ENCODE results near the gene MBOAT1.
"Not testable (repeated sequence)": the region's sequence is repeated elsewhere in the genome, so short reads cannot be mapped to it uniquely, and the experiment has no call there.

The MBOAT1 gene

DNA sequence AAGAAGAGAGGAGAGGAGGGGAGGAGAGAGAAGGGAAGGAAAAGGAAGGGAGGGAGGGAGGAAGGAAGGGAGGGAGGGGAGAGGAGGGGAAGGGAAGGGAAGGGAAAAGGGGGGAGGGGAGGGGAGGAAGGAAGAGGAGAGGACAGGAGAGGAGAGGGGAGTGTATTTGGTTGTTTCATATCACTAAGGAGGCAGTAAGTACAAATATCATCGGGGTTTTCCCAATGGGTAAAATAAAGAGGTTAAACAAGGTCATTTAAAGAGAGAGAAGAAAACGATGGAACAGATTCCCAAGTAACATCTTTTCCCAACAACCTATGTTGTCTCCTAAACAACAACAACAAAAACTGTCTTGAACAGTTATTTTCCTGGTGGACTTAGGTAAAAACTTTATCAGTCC is 43.6 kb downstream of the MBOAT1 start:
- no peak for DNase-seq

DNA sequence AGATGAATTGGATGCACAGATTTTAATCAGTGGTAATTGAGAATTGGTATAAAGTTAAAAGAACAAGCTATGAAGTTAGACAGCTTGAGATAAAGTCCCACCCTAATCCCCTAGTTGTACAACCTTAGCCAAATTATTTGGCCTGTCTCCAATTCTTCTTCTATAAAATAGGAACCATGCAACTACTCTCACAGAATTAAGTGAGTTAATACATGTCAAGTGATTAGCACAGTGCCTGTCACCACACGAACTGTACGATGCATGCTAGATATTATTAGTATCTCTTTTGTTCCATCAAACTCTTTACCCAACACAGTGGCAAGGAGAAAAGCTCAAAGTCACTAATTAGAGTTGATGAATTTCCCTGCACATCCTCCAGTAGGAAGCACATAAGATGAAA is 44.7 kb downstream of the MBOAT1 start:
- no peak for DNase-seq

DNA sequence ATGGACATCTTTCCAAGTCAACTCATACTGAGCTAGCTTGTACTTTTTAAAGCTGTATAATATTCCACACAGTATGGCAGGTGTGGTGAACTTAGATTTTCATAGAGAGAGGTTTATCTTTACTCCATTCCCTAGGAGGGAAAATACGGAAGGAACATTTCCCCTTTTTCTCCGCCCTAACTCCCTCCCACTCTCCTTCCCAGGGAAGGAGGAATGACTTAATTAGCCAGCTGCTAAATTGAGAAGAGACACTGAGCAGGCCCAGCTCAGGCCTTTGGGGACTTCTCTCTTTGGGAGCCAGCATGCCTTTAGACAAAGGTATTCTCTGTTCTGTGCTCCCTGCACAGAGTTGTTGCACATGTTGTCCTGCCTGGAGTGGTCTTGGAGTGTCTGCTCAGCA is 46.1 kb downstream of the MBOAT1 start:
- no peak for DNase-seq

DNA sequence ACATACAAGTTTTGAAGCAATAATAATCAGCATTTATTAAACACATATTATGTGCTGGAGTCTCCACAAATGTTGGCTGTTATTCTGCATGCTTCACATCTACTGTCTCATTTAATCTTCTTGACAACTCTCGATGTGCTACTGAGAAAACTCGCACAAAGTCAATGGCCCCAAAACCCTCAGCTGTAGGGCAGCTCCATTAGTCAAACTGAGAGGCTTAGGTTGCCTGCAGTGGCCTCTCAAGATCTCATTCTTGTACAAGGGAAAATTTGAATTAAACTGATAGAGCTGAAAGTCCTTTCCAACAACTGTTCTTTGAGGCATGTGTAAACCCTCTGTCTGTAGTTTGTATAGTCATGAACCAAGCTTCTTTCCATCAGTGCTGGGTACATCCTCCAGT is 49.8 kb downstream of the MBOAT1 start:
- DNase-seq = no peak

DNA sequence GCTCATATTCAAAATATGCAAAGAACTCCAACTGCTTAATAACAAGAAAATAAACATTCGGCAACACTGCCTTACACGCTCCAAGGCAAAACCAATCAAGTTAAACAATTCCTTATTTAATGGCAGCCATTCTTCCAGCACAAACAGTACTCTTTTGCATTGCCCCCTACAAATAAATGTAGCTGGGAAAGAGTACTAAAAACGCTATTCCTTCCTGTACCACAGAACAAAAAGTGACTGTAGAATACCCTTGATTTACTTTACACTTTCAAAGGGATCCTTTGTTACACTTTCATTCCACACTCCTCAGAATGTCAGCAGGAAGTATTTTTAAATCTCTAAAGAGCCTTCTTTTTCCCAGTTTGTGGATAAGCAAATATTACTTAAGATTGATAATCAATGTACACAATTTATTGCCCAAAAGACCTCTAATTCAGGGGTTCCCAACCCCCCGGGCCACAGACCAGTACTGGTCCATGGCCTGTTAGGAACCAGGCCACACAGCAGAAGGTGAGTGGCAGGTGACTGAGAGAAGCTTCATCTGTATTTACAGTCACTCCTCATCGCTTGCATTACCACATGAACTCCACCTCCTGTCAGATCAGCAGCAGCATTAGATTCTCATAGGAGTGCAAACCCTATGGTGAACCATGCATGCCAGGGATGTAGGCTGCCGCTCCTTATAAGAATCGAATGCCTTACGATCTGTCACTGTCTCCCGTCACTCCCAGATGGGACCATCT is 51.6 kb downstream of the MBOAT1 start:
- DNase-seq = no peak

DNA sequence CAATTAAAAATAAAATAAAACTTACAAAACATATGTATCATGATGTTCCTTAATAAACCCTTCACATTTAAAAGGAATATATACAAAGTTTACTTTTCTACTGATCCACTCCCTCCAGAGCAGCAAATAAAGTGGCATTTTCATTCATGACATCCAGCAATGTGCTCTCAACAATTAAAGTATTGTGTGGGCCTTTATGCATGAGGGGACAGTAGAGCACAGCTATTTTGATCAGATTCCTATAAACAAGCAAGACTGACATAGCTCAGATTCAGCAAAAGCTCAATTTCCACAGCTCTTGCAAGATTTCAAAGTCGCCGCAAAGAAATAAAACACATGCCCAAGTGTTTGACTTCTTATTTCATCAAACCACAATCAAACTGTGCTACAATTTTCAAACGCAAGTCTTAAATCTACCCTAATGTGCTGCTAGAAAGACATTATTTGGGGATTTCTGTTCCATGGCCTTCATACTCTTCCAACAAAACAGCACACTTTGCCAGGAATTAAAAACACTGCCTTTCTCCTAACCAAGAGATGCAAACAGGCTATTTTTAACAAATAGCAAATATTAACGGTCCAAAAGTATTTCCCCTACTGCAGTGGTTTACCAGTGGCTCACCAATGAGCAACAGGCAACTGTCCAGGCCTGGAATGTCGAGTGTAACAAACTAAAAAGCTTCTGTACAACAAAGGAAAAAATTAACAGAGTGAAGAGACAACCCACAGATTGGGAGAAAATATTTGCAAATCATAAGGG is 52.3 kb downstream of the MBOAT1 start:
- no peak for DNase-seq

DNA sequence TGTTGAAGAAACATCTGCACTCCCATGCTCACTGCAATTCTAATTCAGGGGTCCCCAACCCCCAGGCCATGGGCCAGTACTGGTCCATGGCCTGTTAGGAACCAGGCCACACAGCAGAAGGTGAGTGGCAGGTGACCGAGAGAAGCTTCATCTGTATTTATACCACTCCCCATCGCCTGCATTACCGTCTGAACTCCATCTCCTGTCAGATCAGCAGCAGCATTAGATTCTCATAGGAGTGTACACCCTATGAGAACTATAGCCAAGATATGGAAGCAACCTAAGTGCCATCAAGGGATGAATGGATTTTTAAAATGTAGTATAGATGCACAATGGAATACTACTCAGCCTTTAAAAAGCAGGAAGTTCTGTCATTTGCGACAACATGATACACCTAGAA is 53.2 kb downstream of the MBOAT1 start:
- DNase-seq = no peak

DNA sequence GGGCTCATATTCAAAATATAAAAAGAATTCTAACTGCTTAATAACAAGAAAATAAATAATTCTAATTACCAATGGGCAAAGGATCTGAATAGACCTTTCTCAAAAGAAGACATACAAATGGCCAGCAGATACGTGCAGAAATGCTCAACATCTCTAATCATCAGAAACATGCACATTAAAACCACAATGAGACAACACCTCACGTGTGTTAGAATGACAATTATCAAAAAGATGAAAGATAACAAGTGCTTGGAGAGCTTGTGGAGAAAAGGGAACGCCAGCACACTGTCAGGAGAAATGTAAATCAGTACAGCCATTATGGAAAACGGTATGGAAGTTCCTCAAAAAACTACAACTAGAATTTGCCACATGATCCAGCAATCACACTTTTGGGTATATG is 53.6 kb downstream of the MBOAT1 start:
- DNase-seq = no peak

DNA sequence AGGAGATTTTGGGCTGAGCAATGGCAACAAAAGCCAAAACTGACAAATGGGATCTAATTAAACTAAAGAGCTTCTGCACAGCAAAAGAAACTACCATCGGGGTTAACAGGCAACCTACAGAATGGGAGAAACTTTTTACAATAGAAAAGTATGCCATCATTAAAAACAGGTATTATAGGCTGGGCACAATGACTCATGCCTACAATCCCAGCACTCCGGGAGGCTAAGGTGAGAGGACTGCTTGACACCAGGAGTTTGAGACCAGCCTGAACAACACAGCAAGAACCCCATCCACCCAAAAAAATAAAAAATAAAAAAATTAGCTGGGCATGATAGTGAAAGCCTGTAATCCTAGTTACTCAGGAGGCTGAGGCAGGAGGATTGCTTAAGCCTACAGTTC is 55.4 kb downstream of the MBOAT1 start:
- no peak for DNase-seq

DNA sequence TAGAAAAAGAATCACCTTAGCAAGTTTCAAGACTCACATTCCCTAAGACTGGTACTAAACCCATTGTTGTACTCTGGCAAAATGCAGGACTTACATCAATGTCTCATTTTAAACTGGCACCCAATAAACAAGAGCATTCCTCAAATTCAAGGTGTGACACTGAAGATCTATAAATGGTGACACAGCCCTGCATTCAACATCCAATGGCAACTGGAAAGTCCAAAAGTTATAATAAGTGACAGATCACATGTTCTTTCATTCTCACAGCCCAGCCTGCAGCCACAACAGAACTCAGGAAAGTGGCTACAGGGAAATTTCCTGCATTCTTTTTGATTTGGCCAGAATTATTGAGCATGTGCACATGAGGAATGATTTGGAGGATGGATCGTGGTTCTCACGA is 57.5 kb downstream of the MBOAT1 start:
- DNase-seq = no peak

DNA sequence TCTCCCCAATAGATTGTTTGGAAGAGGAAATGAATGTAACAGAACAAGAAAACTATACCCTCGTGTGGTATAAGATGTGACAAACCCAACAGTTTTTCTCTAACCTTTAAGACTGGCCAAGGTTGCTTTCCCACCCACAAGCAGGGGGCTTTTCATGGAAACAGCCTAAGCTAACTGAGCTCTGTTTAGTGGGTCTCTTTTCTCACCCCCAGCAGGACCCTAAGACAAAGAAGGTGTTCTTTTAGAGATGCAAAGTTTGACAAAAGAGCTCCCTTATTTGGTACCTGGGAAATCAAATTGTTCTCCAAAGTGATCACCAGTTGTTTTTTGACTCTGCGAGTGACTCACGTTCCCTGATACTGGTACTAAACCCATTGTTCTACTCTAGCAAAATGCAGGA is 59.1 kb downstream of the MBOAT1 start:
- DNase-seq = no peak

DNA sequence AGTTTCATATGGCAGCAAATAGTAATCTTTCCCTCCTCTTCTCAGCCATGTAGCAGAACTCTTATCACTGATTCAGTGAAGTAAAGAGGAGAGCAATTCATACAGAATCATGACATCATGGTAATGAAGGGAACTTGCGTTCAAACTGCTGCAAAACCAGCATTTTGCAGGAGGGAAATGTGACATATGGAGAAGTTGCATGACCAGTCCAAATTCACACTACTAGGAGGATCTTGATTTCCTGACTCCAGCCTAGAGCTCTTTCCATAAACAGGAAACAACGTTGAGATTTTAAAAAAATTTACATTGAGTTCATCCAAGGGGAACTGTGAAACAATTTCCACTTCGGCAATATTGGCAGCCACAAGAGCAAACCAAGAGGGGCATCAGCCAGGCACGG is 63.8 kb downstream of the MBOAT1 start:
- DNase-seq = no peak

DNA sequence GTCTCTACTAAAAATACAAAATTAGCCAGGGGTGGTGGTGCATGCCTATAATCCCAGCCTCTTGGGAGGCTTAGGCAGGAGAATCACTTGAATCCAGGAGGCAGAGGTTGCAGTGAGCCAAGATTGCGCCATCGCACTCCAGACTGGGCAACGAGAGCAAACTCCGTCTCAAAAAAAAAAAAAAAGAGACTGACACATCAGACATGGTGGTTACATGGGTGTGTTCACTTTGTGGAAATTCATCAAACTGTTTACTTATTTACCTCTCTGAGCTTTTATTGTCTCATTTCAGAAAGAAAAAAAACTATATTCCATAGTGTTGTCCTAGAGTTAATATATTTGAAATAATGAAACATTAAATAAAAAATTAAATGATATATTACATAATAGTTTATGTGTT is 64.8 kb downstream of the MBOAT1 start:
- no peak for DNase-seq

DNA sequence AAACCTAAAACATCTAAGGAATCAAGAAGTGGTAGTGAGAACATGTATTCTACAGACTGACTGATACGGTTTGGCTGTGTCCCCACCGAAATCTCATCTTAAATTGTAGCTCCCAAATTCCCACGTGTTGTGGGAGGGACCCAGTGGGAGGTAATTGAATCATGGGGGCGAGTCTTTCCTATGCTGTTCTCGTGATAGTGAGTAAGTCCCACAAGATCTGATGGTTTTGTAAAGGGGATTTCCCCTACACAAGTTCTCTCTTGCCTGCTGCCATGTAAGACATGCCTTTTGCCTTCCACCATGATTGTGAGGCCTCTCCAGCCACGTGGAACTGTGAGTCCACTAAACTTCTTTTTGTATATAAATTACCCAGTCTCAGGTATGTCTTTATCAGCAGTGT is 65.4 kb downstream of the MBOAT1 start:
- not testable (repeated sequence) for DNase-seq

DNA sequence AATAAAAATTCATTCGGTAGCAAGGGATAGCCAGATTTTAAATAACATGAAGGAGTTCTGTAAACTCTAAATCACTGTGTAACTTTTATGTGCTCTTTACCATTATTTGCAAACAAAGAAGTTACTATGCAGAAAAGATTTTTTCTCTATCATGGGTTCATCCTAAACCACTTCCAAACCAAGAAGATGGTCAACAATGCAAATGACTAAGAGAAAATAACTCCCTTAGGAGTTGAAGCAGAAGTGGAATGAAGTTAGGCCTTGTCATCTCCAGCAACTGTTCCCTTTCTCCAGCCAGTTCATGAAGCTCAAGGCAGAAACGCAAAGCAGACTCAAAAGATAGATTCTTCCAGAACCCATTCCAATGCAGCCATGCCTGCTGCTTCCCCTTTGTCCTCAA is 66.0 kb downstream of the MBOAT1 start:
- DNase-seq = no peak

DNA sequence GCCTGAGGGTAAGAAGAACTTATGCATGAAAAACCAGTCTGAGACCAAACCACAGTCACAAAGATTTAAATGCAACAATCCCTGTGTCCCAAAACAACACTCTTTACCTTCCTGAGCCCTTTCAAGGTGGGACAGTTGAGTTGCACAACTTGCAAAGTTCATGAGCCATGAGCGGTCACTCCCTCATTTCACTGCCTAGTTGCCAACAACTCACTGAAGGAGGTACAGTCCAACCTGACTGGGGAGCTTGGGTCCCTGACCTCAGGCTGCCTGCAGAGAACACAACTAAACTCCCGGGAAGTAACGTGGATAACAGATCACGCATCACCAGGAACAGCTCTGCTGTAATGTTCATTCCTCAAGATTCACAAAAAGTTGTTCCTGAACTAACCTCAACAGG is 69.4 kb downstream of the MBOAT1 start:
- DNase-seq = no peak

DNA sequence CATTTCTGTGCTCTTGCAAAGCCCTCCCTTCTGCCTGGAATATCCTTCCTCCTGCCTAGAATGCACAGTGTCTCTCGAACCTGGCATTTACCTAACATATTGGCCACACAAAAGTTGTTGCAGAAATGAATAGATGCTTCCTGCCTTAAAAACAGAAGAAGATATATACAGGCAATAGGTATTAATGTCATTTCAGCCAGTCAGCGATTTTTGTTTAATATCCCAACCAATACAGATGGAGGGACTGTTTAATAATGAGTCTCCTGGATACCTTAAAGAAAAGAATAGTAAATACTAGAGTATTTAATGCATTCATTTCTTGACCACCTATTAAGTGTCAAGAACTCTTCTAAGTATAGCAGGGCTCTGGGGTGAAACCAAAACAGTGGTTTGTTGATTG is 70.3 kb downstream of the MBOAT1 start:
- no peak for DNase-seq

DNA sequence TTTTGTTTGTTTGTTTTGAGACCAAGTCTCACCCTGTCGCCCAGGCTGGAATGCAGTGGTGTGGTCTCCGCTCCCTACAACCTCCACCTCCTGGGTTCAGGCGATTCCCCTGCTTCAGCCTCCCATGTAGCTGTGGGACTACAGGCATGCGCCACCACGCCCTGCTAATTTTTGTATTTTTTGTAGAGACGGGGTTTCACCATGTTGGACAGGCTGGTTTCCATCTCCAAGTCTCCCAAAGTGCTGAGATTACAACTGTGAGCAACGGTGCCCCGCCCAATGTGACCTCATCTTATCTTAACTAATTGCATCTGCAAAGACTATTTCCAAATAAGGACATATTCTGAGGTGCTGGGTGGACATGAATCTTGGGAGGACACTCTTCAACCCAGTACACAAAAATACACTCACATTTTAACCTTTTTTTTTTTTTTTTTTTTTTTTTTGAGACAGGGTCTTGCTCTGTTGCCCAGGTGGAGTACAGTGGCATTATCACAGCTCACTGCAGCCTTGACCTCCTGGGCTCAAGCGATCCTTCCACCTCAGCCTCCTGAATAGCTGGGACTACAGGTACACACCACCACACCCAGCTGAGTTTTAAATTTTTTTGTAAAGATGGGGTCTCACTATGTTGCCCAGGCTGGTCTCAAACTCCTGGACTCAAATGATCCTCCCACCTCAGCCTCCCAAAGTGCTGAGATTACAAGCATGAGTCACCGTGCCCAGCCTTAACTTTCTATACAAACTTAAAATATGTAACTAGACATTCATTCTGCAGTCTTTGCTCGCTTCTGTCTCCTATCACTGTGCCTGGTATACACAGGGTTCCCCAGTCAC is 72.9 kb downstream of the MBOAT1 start:
- not testable (repeated sequence) for DNase-seq

DNA sequence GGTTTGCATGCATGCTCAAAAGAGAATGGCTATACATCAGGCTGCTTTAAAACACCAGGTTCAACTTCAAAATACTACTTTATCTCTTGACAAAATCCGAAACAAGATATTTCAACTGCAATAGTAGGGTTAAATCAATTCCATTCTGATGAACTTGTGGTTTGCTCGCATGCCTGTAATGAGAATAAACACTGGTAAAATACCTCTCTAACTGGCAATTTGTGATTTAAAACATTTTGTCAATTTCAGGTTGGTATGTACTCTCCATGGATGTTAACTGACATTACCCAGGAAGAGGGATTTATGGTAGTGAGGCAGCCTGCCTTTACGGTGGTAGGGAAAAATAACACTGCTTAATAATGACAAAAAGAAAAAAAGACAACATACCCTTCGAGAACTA is 74.4 kb downstream of the MBOAT1 start:
- no peak for DNase-seq

DNA sequence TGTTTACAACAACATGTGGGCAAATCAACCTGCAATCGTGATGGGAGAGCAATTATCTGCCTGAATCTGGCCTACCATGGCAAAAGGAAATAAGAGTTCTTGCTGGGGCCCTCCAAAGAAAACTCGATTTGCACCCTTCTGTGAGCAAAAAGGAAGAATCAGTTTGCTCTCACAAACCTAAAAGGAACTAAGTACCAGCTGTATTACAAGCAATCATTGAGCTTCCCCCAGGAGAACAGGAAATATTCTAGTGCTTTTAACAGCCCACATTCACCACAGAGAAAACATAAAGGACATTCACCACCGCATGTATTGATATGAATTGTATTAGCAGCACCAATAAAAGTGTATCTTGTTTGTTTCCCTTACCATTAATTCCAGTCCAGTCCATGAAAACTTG is 75.0 kb downstream of the MBOAT1 start:
- DNase-seq = no peak

DNA sequence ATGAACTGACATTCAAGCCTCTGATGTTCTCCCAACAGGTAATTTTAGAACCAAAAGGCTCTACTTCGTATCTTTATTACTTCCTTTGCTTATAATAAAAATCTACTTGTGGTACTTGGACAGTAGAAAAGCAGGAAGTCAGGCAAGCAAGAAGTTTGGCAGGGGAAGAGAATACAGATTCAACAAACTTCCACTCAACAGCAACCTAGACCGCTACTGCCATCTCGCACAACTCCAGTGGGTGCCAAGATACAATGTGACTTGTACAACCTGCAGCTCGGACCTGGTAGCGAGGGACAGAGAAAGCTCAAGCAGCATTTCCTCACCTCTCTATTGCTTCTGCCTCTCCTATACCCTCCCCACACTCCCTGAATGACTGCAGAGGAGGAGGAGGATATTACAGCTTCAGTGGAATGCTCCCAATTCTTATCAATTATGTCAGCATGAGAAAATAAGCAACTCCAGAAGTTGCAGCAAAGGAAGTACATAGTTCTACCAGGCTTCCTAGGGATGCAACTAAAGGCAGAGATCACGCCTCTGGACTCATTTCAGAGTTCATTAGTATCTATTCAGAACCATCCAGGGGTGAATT is 76.5 kb downstream of the MBOAT1 start:
- DNase-seq = no peak

DNA sequence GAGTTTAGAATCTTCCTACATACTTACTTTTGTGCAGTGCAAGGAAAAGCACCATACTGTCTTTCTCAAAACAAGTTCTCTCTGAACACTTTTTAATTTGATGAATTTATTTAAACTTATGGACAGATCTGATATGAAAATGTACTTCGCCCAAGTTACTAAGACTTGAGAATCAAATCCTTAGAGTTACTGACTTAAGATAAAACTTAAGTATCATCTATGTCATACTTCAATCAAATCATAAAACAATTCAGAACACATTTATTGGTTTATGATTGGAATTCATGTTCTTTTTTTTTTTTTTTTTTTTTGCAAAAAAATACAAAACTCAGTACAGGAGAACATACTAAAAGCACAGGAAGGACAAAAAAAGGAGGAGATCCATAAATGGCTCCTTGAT is 77.7 kb downstream of the MBOAT1 start:
- DNase-seq = no peak

DNA sequence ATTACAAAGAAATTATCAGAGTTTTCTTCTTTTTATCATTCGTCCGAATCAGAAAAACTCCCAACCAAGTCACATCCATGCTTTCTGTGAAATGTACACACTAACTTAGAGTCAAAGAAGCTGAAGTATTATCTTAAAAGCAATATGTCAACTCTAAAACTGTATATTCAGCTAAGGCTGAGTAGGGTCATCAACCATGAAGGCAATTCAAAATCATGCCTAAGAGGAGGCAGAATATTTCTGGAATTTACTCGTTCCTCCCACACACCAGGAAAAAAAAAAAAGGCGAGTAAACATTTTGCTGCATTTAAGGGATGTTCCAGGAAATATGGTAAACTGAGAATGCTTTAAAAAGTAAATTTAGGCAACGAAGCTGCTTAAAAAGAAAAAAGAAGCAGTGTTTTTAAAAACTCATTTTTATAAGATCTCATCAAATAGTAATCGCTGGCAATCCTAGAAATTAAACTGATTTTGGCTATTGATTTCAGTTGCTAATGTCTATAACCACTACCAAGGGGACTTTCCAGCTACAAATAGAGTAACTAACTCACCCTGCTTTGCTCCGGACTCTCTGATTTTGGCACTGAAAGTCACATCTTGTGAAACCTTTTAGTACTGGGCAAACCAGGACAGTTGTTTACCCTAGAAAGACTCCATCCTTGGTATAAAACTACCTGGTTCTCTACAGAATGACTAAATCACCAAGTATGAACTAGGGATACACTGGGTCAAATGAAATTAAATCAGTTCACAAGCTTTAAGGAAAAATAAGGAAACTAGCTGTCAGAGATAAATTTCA is 82.8 kb downstream of the MBOAT1 start:
- no peak for DNase-seq
